Chondrocyte (in vitro differentiated cells): ENCODE results near the gene ANKRD11. TPM values are rescaled to one million over a fixed set of nuclear protein-coding genes. Genes with fewer than 3 reads are reported as not detected.

Source experiments
- DNase-seq: peaks from one replicate; pipeline ENCODE4 v3.0.0; 2021; ENCODE audit warnings: mixed read lengths, low spot score
- H3K27ac Mint-ChIP-seq: one replicate; pipeline ENCODE4 v1.8.0; 2021; ENCODE audit warnings: mild to moderate bottlenecking, moderate library complexity, mixed read lengths; ENCODE audit not compliant: unreplicated experiment
- H3K27me3 Mint-ChIP-seq: 2 replicates; pipeline ENCODE4 v1.8.0; 2021; ENCODE audit warnings: low read depth, mixed read lengths
- H3K36me3 Mint-ChIP-seq: 2 replicates; pipeline ENCODE4 v1.8.0; 2021; ENCODE audit warnings: low read depth, mixed read lengths
- H3K4me1 Mint-ChIP-seq: 2 replicates; pipeline ENCODE4 v1.8.0; 2021; ENCODE audit warnings: low read depth, mild to moderate bottlenecking, mixed read lengths
- H3K4me3 Mint-ChIP-seq: one replicate; pipeline ENCODE4 v1.8.0; 2021; ENCODE audit warnings: mild to moderate bottlenecking, moderate library complexity, mixed read lengths; ENCODE audit not compliant: unreplicated experiment
- H3K9me3 Mint-ChIP-seq: 2 replicates; pipeline ENCODE4 v1.8.0; 2021; ENCODE audit warnings: low read depth, mixed read lengths
- CTCF ChIP-seq: fragments of 200-600 bp; sonication (generic); IDR thresholded peaks from 2 replicates; pipeline ENCODE4 v1.5.0; 2021; ENCODE audit warnings: antibody characterized with exemption, mild to moderate bottlenecking, moderate library complexity
- total RNA-seq: library from RNA; stranded (reverse); gene quantifications from 3 replicates; pipeline ENCODE4 v1.2.1, GENCODE V29; 2021

Gene ANKRD11
- total RNA-seq, 1 donor from 2014 or later = 180 TPM

- Mint-ChIP-seq H3K4me1 (peaks cover 41% of the 10 kb centered on the region), H3K4me3 (peak overlapping the region; percentile 65), H3K9me3 (no peaks in the 10 kb centered on the region), H3K27ac (no peak overlapping the region), H3K36me3 (no peaks in the 10 kb centered on the region), H3K27me3 (no peaks in the 10 kb centered on the region)
- no peak for TF ChIP-seq CTCF
- DNase-seq = no peak
Measured at GRCh38 chr16:89506791-89507191, 16.4 kb upstream of the ANKRD11 start.

- no peak for DNase-seq
- H3K36me3 Mint-ChIP-seq = no peaks in the 10 kb centered on the region
- H3K27ac Mint-ChIP-seq = peak overlapping the region; percentile 29
- no peak overlapping the region for H3K4me3 Mint-ChIP-seq
- H3K4me1 Mint-ChIP-seq = peaks cover 41% of the 10 kb centered on the region
- no peaks in the 10 kb centered on the region for H3K27me3 Mint-ChIP-seq
- TF ChIP-seq CTCF = no peak
- H3K9me3 Mint-ChIP-seq = no peaks in the 10 kb centered on the region
Measured at GRCh38 chr16:89506113-89506504, 15.7 kb upstream of the ANKRD11 start.

GRCh38 chr16:89505204-89506112, 15.1 kb upstream of the ANKRD11 start:
- TF ChIP-seq CTCF = no peak
- Mint-ChIP-seq H3K27me3 (no peaks in the 10 kb centered on the region), H3K27ac (peak overlapping the region; percentile 82), H3K4me3 (no peak overlapping the region), H3K36me3 (no peaks in the 10 kb centered on the region), H3K9me3 (no peaks in the 10 kb centered on the region), H3K4me1 (peaks cover 41% of the 10 kb centered on the region)
- DNase-seq = no peak

GRCh38 chr16:89504091-89504490, 13.7 kb upstream of the ANKRD11 start:
- Mint-ChIP-seq H3K27me3 (no peaks in the 10 kb centered on the region), H3K4me1 (peaks cover 27% of the 10 kb centered on the region), H3K9me3 (no peaks in the 10 kb centered on the region), H3K4me3 (no peak overlapping the region), H3K36me3 (no peaks in the 10 kb centered on the region), H3K27ac (no peak overlapping the region)
- no peak for TF ChIP-seq CTCF
- DNase-seq = no peak

- Mint-ChIP-seq H3K4me1 (peaks cover 24% of the 10 kb centered on the region), H3K27me3 (no peaks in the 10 kb centered on the region), H3K27ac (no peak overlapping the region), H3K9me3 (no peaks in the 10 kb centered on the region), H3K4me3 (no peak overlapping the region), H3K36me3 (no peaks in the 10 kb centered on the region)
- DNase-seq = no peak
- TF ChIP-seq CTCF = peak; percentile 24
Measured at GRCh38 chr16:89502081-89502843, 11.9 kb upstream of the ANKRD11 start.
